PC-9 (cell line): ENCODE measurements around the gene SPPL2A. TPM values are rescaled to one million over a fixed set of nuclear protein-coding genes. Genes with fewer than 3 reads are reported as not detected.

Experiments
- BruUV-seq: library from RNA; stranded (reverse); fragments of 400-500 nt; replicated peaks from 2 replicates; lab custom pipeline; 2021; lab: Mats Ljungman, UMichigan
- CTCF ChIA-PET: fragments of 300-600 bp; sonication (Branson Sonifier 250); formaldehyde crosslinking; loops from one replicate; lab custom pipeline; 2022; ENCODE audit warnings: antibody characterized with exemption; lab: Charles Lee
- POLR2A ChIA-PET: fragments of 300-600 bp; sonication (Branson Sonifier 250); formaldehyde crosslinking; loops from one replicate; lab custom pipeline; 2022; ENCODE audit warnings: antibody characterized with exemption; ENCODE audit not compliant: unreplicated experiment; lab: Charles Lee
- DNase-seq, 2 experiments: peaks; one replicate each; pipeline versions ENCODE4 v3.0.0 to v3.0.0-alpha.2; 2015 to 2022; ENCODE audit warnings: mixed read lengths in 1 of 2
- H2AFZ ChIP-seq: fragments of 200-600 bp; sonication (generic); 2 replicates; pipeline ENCODE4 v1.8.1; 2017; ENCODE audit warnings: antibody characterized with exemption
- H3F3A ChIP-seq: fragments of 200-600 bp; sonication (generic); 2 replicates; pipeline ENCODE4 v1.8.1; 2017; ENCODE audit warnings: antibody characterized with exemption, mild to moderate bottlenecking, low read depth; ENCODE audit not compliant: insufficient read depth
- H3K27ac ChIP-seq: fragments of 200-600 bp; sonication (generic); 2 replicates; pipeline ENCODE4 v1.6.1; 2016; ENCODE audit warnings: mixed run types
- H3K27me3 ChIP-seq: fragments of 200-600 bp; sonication (generic); 2 replicates; pipeline ENCODE4 v1.6.1; 2016; ENCODE audit warnings: low read depth, mixed run types; ENCODE audit not compliant: insufficient read depth
- H3K36me3 ChIP-seq: fragments of 200-600 bp; sonication (generic); 2 replicates; pipeline ENCODE4 v1.6.1; 2016; ENCODE audit warnings: low read depth, mixed run types
- H3K4me1 ChIP-seq: fragments of 200-600 bp; sonication (generic); replicated peaks from 2 replicates; pipeline ENCODE4 v1.6.1; 2016; ENCODE audit warnings: mixed run types; ENCODE audit not compliant: insufficient read depth
- H3K4me2 ChIP-seq: fragments of 200-600 bp; sonication (generic); 2 replicates; pipeline ENCODE4 v1.6.1; 2017; ENCODE audit warnings: mixed run types
- H3K4me3 ChIP-seq: fragments of 200-600 bp; sonication (generic); 2 replicates; pipeline ENCODE4 v1.6.1; 2016; ENCODE audit warnings: mixed run types
- H3K79me2 ChIP-seq: fragments of 200-600 bp; sonication (generic); 2 replicates; pipeline ENCODE4 v1.6.1; 2017; ENCODE audit warnings: low read depth, mixed run types
- H3K9me2 ChIP-seq: fragments of 200-600 bp; sonication (generic); 2 replicates; pipeline ENCODE4 v1.8.1; 2017; ENCODE audit warnings: mild to moderate bottlenecking; ENCODE audit not compliant: insufficient read depth
- H3K9me3 ChIP-seq: fragments of 200-600 bp; sonication (generic); 2 replicates; pipeline ENCODE4 v1.8.1; 2016; ENCODE audit warnings: low read depth; ENCODE audit not compliant: insufficient read depth
- H4K20me1 ChIP-seq: fragments of 200-600 bp; sonication (generic); 2 replicates; pipeline ENCODE4 v1.8.1; 2017; ENCODE audit not compliant: insufficient read depth
- EZH2 ChIP-seq: fragments of 200-600 bp; sonication (generic); IDR thresholded peaks from 2 replicates; pipeline ENCODE4 v1.8.0; 2017; ENCODE audit warnings: antibody characterized with exemption, low read depth
- intact Hi-C: fragments of 100-400 bp; cut with micrococcal nuclease; formaldehyde crosslinking; loops from one replicate; pipeline ENCODE4 v1.10.0; 2022; ENCODE audit not compliant: unreplicated experiment
- total RNA-seq: library from RNA; stranded (reverse); gene quantifications from 2 replicates; pipeline ENCODE4 v1.2.3, GENCODE V29; 2021
- TF ChIP-seq, protein P1 (sequence below): fragments of 200-600 bp; sonication (generic); conservative IDR thresholded peaks from 2 replicates; pipeline ENCODE4 v1.6.1; 2017; ENCODE audit warnings: mixed run types, antibody characterized with exemption, mild to moderate bottlenecking, moderate library complexity

Gene SPPL2A
- total RNA-seq, 1 experiment from 2014 or later: 70.6 TPM

- H3K27me3 ChIP-seq: no peaks in the 10 kb centered on the region
- no peak overlapping the region for H3K27ac ChIP-seq
- no peaks in the 10 kb centered on the region for H3K9me3 ChIP-seq
- POLR2A ChIA-PET: interaction anchor here (0.6 kb wide), 1 partner anchor 853 kb away, joined by 7 read pairs; no protein-coding TSS in a partner anchor
- H3K4me1 ChIP-seq: no peaks in the 10 kb centered on the region
- no TSS peak for BruUV-seq
- no peak for DNase-seq
- H3K36me3 ChIP-seq: no peaks in the 10 kb centered on the region
- H3K4me3 ChIP-seq: no peak overlapping the region
- H4K20me1 ChIP-seq: no peaks in the 10 kb centered on the region
- no peaks in the 10 kb centered on the region for H3F3A ChIP-seq
- TF ChIP-seq, protein P1, sequence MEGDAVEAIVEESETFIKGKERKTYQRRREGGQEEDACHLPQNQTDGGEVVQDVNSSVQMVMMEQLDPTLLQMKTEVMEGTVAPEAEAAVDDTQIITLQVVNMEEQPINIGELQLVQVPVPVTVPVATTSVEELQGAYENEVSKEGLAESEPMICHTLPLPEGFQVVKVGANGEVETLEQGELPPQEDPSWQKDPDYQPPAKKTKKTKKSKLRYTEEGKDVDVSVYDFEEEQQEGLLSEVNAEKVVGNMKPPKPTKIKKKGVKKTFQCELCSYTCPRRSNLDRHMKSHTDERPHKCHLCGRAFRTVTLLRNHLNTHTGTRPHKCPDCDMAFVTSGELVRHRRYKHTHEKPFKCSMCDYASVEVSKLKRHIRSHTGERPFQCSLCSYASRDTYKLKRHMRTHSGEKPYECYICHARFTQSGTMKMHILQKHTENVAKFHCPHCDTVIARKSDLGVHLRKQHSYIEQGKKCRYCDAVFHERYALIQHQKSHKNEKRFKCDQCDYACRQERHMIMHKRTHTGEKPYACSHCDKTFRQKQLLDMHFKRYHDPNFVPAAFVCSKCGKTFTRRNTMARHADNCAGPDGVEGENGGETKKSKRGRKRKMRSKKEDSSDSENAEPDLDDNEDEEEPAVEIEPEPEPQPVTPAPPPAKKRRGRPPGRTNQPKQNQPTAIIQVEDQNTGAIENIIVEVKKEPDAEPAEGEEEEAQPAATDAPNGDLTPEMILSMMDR: no peak
- TF ChIP-seq EZH2: no peak
- no peak overlapping the region for H2AFZ ChIP-seq
- intact Hi-C loops: no loop called here
- CTCF ChIA-PET: no interaction called here
- H3K4me2 ChIP-seq: no peak overlapping the region
- no peaks in the 10 kb centered on the region for H3K9me2 ChIP-seq
- H3K79me2 ChIP-seq: no peaks in the 10 kb centered on the region
Observed at GRCh38 chr15:50783895-50784294, 18.4 kb upstream of the SPPL2A start.

DNA sequence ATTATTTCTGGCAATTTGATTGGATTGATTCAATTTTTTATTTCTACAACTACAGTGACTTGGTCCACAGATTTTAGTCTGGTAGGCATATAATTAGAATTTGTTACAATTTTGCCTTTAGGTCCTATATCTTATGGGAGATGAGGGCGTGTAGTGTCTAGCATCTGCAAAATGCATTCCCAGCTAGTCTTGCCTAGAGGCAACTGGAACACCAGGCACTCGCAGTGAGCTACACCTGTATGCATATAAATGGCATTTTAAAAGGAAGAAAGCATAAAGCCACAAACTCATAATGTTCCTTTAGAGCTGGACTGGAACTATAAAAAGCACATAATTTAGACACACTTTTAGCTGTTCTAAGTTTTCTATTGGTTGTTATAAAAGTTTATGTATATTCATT, 17.9 kb upstream of the SPPL2A start:
- Histone ChIP-seq H3K79me2 (no peaks in the 10 kb centered on the region), H3F3A (no peaks in the 10 kb centered on the region), H3K4me3 (no peak overlapping the region), H3K27ac (no peak overlapping the region), H3K36me3 (no peaks in the 10 kb centered on the region), H3K9me2 (no peaks in the 10 kb centered on the region), H3K4me1 (no peaks in the 10 kb centered on the region), H3K4me2 (no peak overlapping the region), H2AFZ (no peak overlapping the region), H3K27me3 (no peaks in the 10 kb centered on the region), H3K9me3 (no peaks in the 10 kb centered on the region), H4K20me1 (no peaks in the 10 kb centered on the region)
- CTCF ChIA-PET: no interaction called here
- TF ChIP-seq EZH2: no peak
- TF ChIP-seq, protein P1: no peak
- intact Hi-C loops: no loop called here
- DNase-seq: no peak
- POLR2A ChIA-PET: interaction anchor here (0.6 kb wide), 1 partner anchor 852 kb away, joined by 7 read pairs; no protein-coding TSS in a partner anchor
- BruUV-seq: no TSS peak

- BruUV-seq: no TSS peak
- ChIA-PET CTCF (interaction anchor here (0.5 kb wide), 1 partner anchor 67 kb away, joined by 13 read pairs; no protein-coding TSS in a partner anchor), POLR2A (no interaction called here)
- no peaks in the 10 kb centered on the region for H3K27me3 ChIP-seq
- no peaks in the 10 kb centered on the region for H3K9me3 ChIP-seq
- H3F3A ChIP-seq: 0 out of 2 replicates have a peak, but pooled peaks cover 3% of the 10 kb centered on the region
- no peak overlapping the region for H3K27ac ChIP-seq
- H3K4me1 ChIP-seq: no peaks in the 10 kb centered on the region
- H3K9me2 ChIP-seq: no peaks in the 10 kb centered on the region
- no peak overlapping the region for H3K4me3 ChIP-seq
- H3K79me2 ChIP-seq: no peaks in the 10 kb centered on the region
- H3K4me2 ChIP-seq: no peak overlapping the region
- DNase-seq: no peak
- no peak for TF ChIP-seq EZH2
- TF ChIP-seq, protein P1: no peak
- no peak overlapping the region for H2AFZ ChIP-seq
- H4K20me1 ChIP-seq: no peaks in the 10 kb centered on the region
- intact Hi-C loops: no loop called here
- no peaks in the 10 kb centered on the region for H3K36me3 ChIP-seq
Observed at GRCh38 chr15:50778086-50778485, 12.6 kb upstream of the SPPL2A start.
